Sciatic nerve (tissue), 2 donors: ENCODE data around the gene BABAM1. TPM values are rescaled to one million over a fixed set of nuclear protein-coding genes. Genes with fewer than 3 reads are reported as not detected.

Experiments
- ATAC-seq: fragments of 200-7000 bp; cut with Tn5 transposase; one replicate; pipeline ENCODE4 v1.9.1; 2020; ENCODE audit warnings: mild to moderate bottlenecking, moderate library complexity
- DNase-seq: peaks from one replicate; pipeline ENCODE4 v3.0.0-alpha.2; 2020; ENCODE audit warnings: low spot score
- intact Hi-C: fragments of 100-400 bp; cut with DNase I; formaldehyde crosslinking; loops from one replicate; pipeline ENCODE4 v1.14.2; 2022
- total RNA-seq: library from RNA; stranded (reverse); fragmentation: NEBNext Ultra II Directional; extraction: Animal tissue kit (Norgen Biotek cat#: 25700); gene quantifications from one replicate; pipeline ENCODE4 v1.2.1, GENCODE V29; 2021
- donor health status: DM: no; HTN: no; CAD: no.
- donor health status: DM: no; HTN: no; CAD: no.

BABAM1 gene
- total RNA-seq, 1 donor from 2014 or later: 66.6 TPM

DNA sequence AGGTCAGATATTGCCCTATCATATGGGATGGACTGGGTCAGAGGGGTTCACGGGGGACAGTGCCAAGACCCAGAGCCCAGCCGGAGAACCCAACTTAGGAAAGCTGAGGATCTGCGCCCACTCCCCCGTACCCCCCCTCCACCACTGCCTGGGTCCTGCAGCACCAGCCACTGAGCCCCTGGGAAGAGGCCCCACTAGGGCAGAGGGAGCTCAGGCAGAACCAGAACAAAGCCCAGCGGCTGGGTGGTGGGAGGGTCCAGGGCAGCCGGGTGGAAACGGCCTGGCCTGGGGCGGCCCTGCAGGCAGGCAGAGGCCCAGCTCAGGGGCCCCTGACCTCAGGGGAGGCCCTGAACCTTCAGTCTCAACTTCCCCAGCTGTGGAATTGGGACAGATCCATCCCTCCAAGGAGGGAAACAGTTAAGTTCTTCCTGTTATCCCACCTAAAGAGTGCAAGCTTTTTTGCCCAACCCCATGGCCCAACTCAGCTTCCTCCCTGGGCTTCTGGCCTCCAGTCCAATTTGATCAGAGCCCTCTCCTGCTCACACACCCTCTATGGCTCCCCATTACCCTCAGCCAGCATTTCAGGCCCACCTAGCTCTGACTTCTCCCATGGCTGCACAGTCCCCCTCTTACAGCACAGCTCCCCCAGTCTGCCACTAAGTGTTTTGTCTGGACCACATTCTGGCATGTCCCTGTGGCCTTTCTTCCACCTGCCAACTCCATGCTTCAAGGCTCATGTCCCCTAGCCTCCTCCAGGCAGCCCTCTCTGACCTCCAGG, 24.6 kb upstream of the BABAM1 start:
- DNase-seq: no peak
- ATAC-seq: no peak
- intact Hi-C loops: no loop called here

GRCh38 chr19:17243211-17243829, 23.9 kb upstream of the BABAM1 start:
- no peak for DNase-seq
- no peak for ATAC-seq
- intact Hi-C loops: no loop called here

DNA sequence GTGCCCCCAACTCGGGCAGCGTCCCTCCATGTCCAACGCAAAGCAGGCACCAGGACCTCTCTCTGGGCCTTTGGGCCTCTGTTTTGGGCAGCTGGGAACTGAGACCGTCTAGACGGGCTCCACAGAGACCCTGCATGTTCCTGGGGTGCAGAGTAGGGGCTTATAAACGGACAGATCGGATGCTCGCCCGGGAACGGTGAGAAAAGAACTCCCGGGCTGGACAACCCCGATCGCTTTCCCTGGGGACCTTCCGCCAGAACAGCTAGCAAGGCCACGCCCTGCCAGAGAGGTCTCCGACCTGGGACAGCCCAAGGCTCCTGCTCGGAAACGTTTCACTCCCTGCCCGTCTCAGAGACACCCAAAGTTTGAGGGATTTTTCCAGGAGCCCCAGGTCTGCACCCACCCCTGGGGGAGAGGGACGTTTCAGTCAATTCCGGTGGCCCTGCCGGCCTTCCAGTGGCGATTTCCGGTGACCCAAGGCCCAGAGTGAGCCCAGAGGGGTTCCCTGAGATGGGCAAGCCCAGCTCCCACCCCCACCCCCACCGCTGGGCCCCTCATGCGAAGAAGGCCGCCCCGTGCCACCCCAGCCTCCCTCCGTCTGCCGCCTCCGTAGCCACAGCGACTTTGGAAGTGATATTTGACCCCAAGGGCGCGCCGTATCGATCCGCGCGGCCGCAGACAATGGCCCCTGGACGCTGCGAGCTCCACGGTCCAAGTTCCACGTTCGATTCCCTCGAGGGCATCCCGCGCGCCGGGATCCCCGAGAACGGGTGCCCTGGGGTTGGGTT, 23.2 kb upstream of the BABAM1 start:
- peak; percentile 72 for DNase-seq
- ATAC-seq: peak; percentile 37
- intact Hi-C loops: no loop called here

DNA sequence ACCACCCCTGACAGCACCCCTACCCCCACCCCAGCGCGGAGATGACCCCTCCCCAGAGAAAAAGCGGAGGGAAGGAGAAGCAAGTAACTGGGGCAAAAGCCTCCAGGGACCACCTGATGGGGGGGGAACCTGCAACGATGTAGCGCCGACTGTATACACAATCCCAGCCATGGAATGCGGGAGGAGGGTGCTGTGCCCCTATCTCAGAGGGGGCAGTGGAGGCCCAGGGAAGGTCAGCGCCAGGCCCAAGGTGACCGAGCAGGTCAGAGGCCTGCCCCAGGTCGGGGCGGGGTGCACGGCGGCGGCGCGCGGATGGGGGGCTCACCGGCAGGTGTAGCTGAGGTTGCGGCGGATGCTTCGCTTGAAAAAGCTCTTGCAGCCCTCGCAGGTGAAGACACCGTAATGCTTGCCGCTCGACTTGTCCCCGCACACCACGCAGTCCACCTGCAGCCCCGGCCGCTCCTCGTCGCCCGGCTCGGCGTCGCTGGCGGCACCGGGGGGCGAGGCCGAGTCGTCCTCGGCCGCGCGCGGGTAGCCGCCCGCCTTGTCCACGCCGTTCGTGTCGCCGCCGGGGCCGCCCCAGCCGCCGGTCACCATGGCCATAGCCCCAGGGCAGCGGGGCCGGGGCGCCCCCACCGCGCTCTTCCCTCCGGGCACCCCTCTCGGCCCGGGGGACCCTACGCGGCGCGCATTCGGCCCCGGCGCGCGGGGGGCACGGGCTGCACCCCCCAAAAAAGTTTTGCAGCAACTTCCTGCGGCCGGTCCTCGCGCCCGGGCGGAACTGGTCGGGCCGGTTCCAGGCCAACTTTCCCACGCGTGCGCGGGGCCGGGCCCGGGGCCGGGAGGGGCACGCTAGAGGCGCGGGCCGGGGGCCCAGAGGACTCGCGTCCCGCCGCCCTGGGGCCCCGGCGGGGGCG, 22.4 kb upstream of the BABAM1 start:
- ATAC-seq (no peak), DNase-seq (peak; percentile 71)
- intact Hi-C loops: no loop called here

- ATAC-seq: no peak
- intact Hi-C loops: no loop called here
- no peak for DNase-seq
Observed at GRCh38 chr19:17245535-17245984, 21.7 kb upstream of the BABAM1 start, which contains the start of gene NR2F6. NR2F6 (minus strand) TSS chr19:17245919; CDS start chr19:17245220, 699 bp downstream.

GRCh38 chr19:17246681-17247425, 20.4 kb upstream of the BABAM1 start:
- DNase-seq (peak; percentile 73), ATAC-seq (peak; percentile 51)
- intact Hi-C loops: no loop called here

GRCh38 chr19:17248011-17248776, 19.0 kb upstream of the BABAM1 start:
- DNase-seq: no peak
- intact Hi-C loops: no loop called here

GRCh38 chr19:17249887-17250548, 17.2 kb upstream of the BABAM1 start:
- ATAC-seq: no peak
- intact Hi-C loops: no loop called here
- DNase-seq: no peak

More at GRCh38 chr19:17248011-17248776, 19.0 kb upstream of the BABAM1 start:
- ATAC-seq: no peak

DNA sequence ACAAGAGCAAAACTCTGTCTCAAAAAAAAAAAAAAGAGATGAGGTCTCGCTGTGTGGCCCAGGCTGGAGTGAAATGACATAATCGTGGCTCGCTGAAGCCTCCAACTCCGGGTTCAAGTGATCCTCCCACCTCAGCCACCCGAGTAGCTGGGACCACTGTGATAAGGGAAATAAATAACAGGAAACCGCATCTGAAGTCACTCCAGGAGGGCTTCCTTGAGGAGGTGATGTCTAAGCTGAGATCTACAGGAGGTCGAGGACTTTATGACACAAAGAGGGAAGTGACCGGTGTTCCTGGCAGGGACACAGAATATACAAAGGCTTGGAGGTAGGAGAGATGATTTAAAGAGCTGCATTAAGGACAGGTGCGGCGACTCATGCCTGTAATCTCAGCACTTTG, 12.6 kb upstream of the BABAM1 start:
- DNase-seq: no peak
- intact Hi-C loops: no loop called here
- no peak for ATAC-seq

GRCh38 chr19:17255150-17255621, 12.1 kb upstream of the BABAM1 start:
- no peak for DNase-seq
- intact Hi-C loops: no loop called here
- no peak for ATAC-seq

GRCh38 chr19:17256130-17256529, 11.1 kb upstream of the BABAM1 start:
- ATAC-seq (no peak), DNase-seq (no peak)
- intact Hi-C loops: no loop called here

GRCh38 chr19:17259118-17259780, 8.0 kb upstream of the BABAM1 start:
- ATAC-seq (no peak), DNase-seq (no peak)
- intact Hi-C loops: no loop called here

- no peak for DNase-seq
- intact Hi-C loops: no loop called here
- ATAC-seq: no peak
Observed at GRCh38 chr19:17259934-17260333, 7.3 kb upstream of the BABAM1 start.

DNA sequence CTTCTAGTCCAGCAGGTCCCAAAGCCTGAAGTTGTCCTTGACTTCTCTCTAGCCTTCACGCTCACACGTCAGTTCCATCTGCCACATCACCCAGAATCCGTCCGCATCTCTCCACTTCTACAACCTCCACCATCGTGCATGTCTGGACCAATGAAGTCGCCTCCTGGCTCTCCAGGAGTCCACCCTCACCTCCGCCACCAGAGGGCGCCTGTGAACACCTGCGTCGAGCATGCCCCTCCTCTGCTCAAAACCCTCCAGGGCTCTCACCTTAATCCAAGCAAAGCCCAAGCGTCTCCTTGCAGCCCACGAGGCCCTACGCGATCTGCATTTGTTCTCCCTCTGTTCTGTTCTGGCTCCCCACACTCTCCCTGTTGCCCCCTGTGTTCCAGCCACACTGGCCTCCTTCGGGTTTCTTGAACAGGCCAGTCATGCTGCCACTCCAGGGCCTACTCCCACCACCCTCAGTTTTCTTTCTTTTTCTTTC, 6.4 kb upstream of the BABAM1 start:
- intact Hi-C loops: no loop called here
- peak; percentile 82 for ATAC-seq
- DNase-seq: peak; percentile 88

- ATAC-seq (no peak), DNase-seq (no peak)
- intact Hi-C loops: no loop called here
Observed at GRCh38 chr19:17262557-17262956, 4.7 kb upstream of the BABAM1 start.
